Liver (tissue), 3 donors: Measurements from ENCODE around the gene IGSF1.

ENCODE experiments used
- RAD21 ChIP-seq, 2 donors: IDR thresholded peaks; 2 replicates each; pipeline ENCODE4 v1.6.1; 2016; ENCODE audit warnings: antibody characterized with exemption in 2 of 2, mild to moderate bottlenecking in 2 of 2
- TAF1 ChIP-seq: conservative IDR thresholded peaks from 2 replicates; pipeline ENCODE4 v1.6.1; 2016; ENCODE audit warnings: antibody characterized with exemption, mild to moderate bottlenecking
- YY1 ChIP-seq: IDR thresholded peaks from 2 replicates; pipeline ENCODE4 v1.6.1; 2016; ENCODE audit warnings: antibody characterized with exemption, mild to moderate bottlenecking
- TF ChIP-seq, protein P1 (sequence below): fragments of 150-350 bp; IDR thresholded peaks from 2 replicates; pipeline ENCODE4 v1.5.1; 2017; ENCODE audit warnings: improper control_type of control experiment, low read depth, low read length; ENCODE audit not compliant: missing input control
- TF ChIP-seq, protein P2 (sequence below): IDR thresholded peaks from 2 replicates; pipeline ENCODE4 v1.6.1; 2016; ENCODE audit warnings: antibody characterized with exemption
- TF ChIP-seq, protein P3 (sequence below): IDR thresholded peaks from 2 replicates; pipeline ENCODE4 v1.6.1; 2016; ENCODE audit warnings: antibody characterized with exemption, mild to moderate bottlenecking
- TF ChIP-seq, protein P4 (sequence below): IDR thresholded peaks from 2 replicates; pipeline ENCODE4 v1.6.1; 2016; ENCODE audit warnings: antibody characterized with exemption
- donor health status: healthy.
- donor health status: healthy.

DNA sequence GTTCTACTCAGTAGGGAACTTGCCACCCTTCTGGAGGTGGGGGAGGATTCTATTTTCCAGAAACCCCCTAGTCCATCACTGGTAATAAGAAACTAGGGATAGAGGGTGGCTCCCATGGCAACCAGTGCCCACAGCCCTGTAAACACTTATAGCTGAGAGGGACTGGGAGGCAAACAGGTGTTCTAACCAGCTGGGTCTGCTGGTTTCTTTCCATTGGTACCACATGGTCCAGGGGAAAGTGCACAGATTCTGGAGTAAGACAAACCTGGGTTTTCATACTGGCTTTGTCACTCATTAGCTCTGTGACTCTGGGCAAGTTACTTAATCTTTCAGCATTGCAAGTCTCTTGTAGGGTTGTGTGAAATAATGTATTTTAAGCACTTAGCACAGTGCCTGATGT lies 26.9 kb downstream of the IGSF1 start:
- TF ChIP-seq, protein P1, sequence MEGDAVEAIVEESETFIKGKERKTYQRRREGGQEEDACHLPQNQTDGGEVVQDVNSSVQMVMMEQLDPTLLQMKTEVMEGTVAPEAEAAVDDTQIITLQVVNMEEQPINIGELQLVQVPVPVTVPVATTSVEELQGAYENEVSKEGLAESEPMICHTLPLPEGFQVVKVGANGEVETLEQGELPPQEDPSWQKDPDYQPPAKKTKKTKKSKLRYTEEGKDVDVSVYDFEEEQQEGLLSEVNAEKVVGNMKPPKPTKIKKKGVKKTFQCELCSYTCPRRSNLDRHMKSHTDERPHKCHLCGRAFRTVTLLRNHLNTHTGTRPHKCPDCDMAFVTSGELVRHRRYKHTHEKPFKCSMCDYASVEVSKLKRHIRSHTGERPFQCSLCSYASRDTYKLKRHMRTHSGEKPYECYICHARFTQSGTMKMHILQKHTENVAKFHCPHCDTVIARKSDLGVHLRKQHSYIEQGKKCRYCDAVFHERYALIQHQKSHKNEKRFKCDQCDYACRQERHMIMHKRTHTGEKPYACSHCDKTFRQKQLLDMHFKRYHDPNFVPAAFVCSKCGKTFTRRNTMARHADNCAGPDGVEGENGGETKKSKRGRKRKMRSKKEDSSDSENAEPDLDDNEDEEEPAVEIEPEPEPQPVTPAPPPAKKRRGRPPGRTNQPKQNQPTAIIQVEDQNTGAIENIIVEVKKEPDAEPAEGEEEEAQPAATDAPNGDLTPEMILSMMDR: no peak
- TF ChIP-seq, protein P2, sequence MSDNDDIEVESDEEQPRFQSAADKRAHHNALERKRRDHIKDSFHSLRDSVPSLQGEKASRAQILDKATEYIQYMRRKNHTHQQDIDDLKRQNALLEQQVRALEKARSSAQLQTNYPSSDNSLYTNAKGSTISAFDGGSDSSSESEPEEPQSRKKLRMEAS: no peak
- TF ChIP-seq, protein P3, sequence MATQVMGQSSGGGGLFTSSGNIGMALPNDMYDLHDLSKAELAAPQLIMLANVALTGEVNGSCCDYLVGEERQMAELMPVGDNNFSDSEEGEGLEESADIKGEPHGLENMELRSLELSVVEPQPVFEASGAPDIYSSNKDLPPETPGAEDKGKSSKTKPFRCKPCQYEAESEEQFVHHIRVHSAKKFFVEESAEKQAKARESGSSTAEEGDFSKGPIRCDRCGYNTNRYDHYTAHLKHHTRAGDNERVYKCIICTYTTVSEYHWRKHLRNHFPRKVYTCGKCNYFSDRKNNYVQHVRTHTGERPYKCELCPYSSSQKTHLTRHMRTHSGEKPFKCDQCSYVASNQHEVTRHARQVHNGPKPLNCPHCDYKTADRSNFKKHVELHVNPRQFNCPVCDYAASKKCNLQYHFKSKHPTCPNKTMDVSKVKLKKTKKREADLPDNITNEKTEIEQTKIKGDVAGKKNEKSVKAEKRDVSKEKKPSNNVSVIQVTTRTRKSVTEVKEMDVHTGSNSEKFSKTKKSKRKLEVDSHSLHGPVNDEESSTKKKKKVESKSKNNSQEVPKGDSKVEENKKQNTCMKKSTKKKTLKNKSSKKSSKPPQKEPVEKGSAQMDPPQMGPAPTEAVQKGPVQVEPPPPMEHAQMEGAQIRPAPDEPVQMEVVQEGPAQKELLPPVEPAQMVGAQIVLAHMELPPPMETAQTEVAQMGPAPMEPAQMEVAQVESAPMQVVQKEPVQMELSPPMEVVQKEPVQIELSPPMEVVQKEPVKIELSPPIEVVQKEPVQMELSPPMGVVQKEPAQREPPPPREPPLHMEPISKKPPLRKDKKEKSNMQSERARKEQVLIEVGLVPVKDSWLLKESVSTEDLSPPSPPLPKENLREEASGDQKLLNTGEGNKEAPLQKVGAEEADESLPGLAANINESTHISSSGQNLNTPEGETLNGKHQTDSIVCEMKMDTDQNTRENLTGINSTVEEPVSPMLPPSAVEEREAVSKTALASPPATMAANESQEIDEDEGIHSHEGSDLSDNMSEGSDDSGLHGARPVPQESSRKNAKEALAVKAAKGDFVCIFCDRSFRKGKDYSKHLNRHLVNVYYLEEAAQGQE: no peak
- TF ChIP-seq RAD21 (IDR thresholded peaks at IDR 0.05): no peak
- no peak for TF ChIP-seq TAF1
- TF ChIP-seq, protein P4, sequence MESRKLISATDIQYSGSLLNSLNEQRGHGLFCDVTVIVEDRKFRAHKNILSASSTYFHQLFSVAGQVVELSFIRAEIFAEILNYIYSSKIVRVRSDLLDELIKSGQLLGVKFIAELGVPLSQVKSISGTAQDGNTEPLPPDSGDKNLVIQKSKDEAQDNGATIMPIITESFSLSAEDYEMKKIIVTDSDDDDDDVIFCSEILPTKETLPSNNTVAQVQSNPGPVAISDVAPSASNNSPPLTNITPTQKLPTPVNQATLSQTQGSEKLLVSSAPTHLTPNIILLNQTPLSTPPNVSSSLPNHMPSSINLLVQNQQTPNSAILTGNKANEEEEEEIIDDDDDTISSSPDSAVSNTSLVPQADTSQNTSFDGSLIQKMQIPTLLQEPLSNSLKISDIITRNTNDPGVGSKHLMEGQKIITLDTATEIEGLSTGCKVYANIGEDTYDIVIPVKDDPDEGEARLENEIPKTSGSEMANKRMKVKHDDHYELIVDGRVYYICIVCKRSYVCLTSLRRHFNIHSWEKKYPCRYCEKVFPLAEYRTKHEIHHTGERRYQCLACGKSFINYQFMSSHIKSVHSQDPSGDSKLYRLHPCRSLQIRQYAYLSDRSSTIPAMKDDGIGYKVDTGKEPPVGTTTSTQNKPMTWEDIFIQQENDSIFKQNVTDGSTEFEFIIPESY: no peak
- no peak for TF ChIP-seq YY1
